ENCODE measurements around the gene FBXW7.

Gene FBXW7

DNA sequence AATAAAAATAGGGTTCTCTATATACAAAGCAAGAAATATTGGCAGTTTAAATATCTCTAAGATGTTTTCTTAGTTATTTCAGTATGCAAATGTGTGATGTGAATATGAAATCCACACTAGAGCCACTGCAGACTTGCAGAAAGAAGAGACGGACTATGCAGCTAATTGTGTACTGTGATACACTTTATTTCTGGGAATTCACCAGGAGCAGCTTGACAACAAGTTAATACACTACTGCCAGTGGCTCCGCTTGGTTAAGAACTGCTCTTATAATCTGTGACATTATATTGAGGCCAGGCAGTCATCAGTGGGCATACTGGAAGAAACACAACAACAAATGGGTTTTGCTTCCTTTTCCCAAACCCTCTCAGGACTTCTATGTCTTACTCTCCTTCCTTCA, 172.0 kb downstream of the FBXW7 start:
- DNase-seq, result no peak

DNA sequence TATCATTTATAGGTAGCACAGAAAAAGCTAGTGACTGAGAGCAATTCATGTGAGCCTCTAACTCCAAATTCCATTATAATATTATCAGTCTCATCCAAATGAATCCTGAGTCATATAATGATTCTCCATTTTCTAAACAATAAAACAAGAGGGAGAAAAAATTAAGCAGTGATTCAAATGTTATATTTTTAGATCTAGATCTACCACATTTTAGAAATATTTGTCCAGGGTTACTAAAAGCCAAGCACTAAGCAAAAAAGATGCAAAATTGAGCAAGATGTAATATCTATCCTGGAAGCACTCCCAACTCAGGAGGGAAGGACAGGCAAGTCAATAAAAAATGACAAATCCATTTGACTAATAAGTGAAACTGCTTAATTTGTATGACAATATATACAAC, 172.8 kb downstream of the FBXW7 start:
- DNase-seq, result no peak

DNA sequence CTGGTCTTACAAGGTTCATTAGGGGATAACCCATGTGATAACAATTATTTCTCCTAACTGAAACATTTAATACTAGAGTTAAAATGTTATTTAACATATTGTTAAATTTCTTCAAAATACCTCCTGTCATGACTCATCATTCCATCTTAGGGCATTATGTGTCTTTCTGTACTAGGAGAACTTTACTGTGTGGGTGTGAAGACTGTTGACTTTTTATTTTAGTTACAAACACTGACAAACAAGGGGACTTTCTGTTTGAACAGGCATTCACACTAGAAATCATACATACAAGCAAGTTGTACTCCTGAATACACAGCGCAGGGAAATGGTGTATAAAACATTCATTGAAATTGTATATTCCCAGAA, 175.9 kb downstream of the FBXW7 start:
- no peak for DNase-seq

DNA sequence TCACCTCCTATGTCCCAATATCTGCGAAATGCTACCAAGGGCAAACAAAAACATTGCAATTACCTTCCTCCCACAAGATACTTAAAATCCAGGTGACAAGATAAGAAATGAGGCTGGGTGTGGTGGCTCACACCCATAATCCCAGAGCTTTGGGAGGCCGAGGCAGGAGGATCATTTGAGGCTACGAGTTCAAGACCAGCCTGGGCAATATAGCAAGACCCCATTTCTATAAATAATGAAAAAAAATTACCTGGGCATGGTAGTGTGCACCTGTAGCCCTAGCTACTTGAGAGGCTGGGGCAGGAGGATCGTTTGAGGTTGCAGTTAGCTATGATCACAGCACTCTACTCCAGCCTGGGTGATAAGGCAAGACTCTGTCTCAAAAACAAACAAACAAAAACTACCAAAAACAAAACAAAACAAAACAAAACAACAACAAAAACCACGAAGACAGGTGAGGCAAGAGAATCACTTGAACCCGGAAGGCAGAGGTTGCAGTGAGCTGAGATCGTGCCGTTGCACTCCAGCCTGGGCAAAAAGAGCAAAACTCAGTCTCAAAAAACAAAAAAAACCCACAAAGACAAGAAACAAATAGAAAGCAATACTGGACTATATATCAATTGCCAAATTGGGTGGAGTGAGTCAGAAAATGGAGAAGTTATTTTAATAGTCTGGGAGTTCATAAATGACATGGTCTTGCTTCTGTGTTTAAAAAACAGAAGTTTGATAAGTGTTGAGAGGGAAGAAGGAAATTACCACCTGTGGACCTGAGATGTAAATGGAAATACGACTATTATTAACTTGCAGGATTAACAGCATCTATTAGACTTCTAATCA, 176.5 kb downstream of the FBXW7 start:
- DNase-seq, result no peak

DNA sequence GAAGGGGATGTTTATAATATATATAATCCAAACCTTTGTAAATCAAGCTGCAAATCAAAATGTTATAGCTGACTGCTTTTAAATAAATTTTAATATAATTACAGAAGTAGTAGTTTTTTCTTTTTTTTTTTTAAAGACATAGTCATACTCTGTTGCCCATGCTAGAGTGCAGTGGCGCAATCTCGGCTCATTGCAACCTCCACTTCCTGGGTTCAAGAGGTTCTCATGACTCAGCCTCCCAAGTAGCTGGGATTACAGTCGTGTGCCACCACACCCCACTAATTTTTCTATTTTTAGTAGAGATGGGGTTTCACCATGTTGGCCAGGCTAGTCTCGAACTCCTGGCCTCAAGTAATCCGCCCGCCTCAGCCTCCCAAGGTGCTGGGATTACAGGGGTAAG, 178.7 kb downstream of the FBXW7 start:
- DNase-seq, result no peak

DNA sequence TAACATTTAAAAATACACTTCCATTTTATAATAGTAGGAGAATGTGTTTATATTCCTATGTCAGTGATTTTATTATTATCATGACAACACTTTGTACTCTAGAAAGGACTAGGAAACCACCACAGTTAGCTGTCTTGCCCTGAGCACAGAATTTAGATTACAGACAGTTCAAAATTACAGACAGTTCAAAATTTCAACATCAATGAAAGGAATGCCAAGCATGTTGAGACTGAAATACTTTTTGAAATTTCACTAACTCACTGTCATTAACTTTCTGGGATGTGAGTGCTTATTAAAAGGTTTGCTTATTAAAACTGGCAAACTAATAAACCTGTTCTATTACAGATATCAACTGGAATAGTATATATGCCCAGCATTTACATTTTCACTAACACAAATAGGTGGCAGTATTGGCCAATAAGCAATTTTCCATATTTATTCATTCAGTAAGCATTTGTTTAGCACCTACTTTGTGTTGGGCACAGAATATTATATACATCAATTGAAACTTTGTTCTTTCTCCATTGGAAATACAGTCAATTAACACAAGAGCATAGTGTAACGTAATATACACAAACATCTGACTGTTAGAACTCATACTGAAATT, 179.4 kb downstream of the FBXW7 start:
- DNase-seq, result no peak

DNA sequence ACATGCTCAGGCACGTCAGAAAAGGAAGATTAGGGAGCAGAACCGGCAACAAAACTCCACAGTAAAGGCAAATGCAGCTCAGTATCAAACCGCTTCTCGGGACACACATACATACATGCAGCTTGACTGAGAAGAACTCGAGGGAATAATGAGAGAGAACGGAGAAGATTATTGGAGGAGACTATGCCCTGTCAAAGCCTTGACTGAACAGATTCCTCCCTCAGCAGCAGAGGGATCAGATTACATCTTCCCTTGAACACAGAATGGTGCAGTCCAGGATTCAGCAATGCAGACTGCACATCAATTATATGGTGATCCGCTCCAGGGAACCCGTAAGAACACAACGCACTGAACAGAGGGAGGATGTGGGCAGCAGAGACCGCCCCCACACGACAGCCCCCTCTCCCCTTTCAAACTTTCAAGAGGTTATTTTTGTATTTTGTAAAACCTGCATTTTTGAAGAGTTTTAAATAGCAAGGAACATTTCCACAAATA, 183.2 kb downstream of the FBXW7 start:
- DNase-seq, result peak; percentile 87

DNA sequence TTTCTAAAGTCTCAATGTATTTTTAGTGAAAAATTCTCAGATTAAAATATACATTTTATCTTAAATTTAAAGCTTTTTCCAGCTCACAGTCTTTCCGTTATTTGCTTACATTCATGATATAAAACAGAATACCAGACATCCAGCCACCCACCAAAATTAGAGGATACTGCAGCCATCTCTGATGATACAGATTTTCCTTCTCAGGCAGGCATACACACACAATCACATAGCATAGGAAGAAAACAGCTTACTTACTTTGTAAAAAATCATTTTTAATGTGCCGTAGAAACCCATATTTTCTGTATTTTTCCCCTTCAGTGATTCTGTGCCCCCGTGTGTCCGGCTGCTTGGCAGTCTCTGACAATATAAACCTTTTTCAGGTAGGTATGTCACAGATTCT, 183.7 kb downstream of the FBXW7 start:
- no peak for DNase-seq

DNA sequence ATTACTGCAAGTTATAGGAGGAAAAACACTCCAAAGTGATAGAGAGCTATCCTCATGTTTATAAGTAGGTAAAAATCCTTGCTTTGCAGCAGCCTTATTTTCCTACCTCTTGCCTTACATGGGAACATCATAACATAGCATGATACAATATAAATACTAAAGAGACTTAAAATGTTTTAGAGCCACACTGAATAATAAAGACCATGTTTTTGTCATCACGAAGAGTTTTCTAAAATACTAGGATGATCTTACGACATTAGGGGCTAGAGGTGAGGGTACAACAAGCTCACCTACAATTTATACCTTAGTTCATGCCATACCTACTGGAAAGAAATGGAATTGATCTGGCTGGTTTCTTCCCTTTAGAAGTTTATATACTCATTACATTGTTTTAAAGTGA, 184.8 kb downstream of the FBXW7 start:
- no peak for DNase-seq

DNA sequence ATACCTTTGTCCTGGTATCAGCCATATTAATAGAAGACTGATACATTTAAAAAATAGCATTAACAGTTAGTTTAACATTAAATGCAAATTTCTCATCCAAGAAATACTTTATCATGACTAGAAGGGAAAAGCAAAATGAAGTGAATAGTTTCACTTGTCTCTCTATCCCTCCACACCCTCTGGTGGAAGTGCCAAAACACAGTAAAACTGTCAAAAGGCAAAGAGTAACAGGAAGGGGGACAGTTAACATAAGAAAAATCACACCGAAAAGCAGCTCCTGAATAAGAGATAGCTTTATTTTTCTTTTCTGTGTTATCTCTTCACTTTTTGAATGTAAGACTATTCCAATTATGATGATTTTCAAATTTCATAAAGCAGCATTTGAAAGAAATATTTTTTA, 187.2 kb downstream of the FBXW7 start:
- no peak for DNase-seq

DNA sequence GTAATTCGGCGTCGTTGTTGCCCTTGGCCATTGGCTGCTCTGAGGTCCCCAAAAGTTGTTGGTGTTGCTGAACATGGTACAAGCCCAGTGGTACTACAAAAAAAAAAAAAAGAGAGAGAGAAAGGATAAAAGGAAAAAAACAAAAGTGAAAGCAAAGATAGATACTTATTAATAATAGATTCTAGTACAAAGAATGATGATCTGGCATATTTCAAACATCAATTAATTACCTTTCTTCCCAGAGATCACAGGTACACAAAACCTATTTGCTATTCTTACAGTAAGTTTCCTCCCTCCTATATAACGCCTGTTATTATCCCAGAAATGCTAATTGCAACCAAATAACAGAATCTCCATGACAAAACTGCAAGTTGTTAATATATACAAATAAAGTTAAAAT, 188.9 kb downstream of the FBXW7 start:
- DNase-seq, result no peak

DNA sequence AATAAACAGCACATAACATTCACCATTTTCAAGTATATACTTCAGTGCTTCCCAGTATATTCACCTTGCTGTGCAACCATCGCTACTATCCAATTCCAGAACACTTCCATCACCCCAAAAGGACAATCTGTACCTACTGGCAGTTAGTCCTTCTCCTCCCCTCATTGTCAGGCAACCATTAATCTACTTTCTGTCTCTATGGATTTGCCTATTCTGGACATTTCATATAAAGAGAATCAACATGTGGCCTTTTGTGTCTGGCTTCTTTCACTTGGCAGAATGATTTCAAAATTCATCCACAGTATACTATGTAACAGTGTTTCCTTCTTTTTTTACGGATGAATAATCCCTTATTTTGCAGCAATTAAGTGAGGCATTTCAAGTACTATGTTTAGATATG, 189.4 kb downstream of the FBXW7 start:
- no peak for DNase-seq

DNA sequence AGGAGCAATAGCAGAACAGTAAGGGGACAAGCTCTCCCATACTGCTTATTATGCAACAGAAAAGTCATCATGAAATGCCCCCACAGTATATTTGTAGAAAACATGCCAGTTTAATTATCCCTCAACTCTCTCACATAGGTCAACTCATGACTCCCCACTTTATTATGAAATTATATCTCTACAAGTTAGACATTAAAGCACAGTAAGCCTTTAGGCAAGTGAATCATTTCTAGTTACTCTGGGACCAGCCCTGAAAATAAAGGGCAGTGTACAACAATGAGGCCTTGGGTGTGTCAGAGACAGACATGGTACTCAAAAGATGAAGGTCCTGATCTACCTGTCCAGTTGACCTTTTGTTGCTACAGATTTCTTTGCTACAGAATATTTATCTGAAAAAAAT, 191.9 kb downstream of the FBXW7 start:
- no peak for DNase-seq

DNA sequence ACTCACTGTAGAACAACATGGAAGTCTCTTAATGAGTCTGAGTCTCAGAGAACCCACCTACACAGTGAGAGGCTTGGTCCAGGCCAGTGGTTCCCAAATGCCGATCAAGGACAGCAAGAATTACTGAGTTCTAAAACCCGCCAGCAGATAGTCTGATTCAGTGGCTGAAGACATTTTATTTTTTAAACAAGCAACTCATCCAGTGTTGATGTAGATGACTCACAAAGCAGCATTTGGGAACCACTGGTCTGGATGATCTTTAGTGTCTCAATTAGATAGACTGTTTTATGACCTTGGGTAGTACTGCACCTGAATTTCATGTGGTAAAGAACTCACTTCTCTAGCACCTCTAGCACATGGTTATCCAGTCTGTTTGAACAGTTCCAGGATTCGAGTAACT, 193.6 kb downstream of the FBXW7 start:
- no peak for DNase-seq

DNA sequence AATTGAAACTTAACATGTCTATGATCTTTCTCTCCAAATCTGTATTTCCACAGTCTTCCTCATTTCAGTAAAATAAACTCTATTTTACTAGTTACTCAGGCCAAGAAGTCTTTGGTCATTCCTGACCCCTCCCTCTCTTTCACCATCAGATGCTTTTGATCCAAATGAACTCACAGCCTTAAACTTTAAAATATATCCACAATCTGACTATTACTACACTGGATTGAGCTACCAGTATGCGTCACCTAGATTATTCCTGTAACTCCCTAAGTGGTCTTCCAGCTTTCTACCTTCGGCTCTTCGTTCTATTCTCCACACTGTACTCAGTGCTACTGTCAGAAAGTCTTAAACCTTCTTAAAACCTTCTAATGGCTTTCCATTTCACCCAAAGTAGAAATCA, 195.1 kb downstream of the FBXW7 start:
- DNase-seq, result no peak

DNA sequence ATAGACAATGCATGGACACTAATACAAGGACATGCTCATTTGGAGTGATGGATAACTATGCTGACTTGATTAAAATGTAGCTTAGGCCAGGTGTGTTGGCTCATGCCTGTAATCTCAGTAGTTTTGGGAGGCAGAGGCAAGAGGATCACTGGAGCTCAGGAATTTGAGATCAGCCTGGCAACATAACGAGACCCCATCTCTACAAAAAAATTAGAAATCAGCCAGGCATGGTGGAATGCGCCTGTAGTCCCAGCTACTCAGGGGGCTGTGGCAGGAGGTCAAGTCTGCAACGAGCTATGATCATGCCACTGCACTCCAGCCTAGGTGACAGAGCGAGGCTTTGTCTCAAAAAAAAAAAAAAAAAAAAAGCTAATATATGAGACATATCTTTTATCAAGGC, 196.3 kb downstream of the FBXW7 start:
- DNase-seq, result no peak

DNA sequence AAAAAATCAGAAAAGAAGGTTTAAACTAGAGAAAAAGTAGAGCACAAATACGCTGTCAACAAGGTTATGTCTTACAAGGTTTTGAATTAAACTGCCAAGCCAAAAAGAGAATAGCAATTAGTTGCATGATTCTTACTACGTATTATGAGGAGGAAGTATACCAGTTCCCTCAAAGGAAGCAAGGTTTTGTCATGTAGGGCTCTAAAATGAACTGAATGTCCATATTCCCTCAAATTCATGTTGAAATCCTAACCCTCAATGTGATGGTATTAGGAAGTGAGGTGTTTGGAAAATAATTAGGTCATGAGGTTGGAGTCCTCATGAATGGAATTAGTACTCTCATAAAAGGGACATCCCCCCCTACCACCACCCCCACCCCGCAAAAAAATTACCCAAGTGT, 201.0 kb downstream of the FBXW7 start:
- DNase-seq, result no peak

DNA sequence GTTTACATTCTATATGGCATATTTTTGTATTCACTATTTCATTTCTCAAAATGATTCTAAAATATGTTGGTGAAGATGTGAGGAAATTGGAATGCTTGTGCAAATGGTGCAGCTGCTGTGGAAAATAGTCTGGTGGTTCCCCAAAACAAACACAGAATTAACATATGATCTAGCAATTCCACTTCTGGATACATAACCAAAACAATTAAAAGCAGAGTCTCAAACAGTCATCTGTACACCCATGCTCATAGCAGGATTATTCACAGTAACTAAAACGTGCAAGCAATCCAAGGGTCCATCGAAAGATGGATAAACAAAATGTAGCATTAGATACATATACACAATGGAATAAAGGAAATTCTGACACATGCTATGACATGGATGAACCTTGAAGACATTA, 204.8 kb downstream of the FBXW7 start:
- DNase-seq, result no peak

DNA sequence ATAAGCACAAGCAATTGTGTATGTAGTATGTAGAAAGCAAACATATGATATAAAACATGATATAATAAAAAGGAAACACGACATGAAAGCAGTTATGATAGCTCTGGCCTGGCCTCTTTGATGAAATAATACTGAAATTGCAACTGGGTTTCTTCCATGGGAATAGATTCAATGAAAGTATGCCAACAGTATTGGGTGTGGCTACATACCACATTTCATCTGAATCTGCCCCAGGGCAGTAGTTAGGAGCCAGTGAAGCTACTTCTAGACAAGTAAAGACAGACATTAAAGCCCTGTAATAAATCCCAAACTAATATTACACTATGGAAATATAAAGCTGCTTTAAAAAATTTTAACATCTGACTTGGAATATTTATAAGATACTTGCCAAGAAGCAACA, 207.3 kb downstream of the FBXW7 start:
- DNase-seq, result no peak

DNA sequence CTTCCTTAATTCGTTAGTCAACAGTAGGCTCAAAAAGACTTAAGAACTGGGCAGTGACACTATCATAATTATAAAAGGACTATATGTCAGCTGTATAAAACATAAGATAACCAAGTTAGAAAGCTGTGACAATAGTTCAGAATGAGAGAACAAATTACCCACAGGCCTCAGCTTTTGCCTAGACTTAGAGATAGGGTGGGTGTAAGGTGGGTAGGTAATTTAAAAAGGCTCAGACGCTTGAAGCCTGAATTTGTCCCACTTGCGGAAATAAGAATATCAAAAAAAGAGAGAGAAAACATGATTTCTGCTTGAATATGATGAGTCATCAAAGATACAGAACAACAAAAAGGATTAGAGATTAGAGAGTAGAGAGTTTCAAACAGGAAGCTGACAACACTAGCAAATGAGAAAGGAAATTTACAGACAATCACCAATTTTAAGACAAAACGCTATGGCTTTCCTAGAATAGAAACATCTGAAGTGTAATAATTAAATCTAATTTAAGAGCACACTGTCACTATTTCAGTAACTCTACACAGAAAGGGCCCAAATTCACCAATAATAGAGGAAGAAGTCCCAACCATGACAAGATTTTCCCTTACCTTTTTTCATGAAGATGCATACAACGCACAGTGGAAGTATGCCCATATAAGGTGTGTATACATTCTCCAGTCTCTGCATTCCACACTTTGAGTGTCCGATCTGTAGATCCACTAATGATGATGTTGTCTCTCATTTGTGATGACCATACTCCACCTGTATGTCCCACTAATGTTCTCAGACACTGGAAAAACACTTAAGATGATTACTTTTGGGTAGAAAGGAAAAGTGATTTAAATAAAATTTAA, 208.1 kb downstream of the FBXW7 start:
- no peak for DNase-seq

DNA sequence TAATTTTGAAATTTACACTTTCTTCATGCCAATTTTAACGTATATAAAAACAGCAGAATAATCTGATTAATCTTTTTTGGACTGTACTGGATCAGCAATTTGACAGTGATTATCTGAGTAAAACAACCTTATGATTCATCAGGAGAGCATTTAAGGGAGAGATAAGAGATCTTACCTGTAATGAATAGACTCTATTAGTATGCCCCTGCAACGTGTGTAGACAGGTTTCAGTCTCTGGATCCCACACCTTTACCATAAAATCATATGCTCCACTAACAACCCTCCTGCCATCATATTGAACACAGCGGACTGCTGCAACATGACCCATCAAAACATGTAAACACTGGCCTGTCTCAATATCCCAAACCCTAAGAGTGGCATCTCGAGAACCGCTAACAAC, 210.1 kb downstream of the FBXW7 start:
- peak; percentile 15 for DNase-seq

DNA sequence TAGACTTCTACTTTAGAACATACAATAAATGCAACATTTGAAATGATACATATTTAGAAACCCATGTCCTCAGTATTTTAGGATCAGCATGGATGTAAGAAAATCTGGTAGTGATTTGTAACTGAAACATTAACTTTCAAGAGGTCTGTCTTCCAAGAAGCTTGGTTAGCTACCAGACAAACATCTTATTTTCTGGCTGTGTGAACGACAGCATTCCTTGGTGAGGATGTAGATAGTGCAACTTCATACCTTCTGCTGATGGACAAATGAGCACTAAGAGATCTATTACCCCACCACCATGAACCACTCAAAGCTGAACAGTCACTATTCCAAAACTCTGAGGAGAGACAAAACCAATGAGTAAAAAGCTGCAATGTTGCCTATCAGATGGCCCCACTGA, 212.7 kb downstream of the FBXW7 start:
- no peak for DNase-seq

DNA sequence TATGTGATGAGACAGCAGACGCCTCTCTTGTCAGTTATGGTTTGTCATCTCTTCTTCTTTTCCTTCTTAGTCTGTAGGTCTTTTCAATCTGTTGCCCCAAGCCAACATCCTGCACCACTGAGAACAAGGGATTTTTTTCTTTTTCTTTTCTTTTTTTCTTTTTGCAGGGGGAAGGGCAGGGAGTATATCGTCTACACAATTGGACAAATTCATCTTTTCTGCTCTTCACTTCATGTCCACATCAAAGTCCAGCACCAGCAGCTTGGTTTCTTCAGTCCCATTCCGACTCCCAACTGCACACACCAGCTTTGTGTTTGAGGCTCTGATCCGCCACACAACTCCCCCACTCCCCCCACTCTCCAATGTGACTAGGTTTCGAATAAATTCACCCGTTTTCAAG, 213.2 kb downstream of the FBXW7 start:
- no peak for DNase-seq

DNA sequence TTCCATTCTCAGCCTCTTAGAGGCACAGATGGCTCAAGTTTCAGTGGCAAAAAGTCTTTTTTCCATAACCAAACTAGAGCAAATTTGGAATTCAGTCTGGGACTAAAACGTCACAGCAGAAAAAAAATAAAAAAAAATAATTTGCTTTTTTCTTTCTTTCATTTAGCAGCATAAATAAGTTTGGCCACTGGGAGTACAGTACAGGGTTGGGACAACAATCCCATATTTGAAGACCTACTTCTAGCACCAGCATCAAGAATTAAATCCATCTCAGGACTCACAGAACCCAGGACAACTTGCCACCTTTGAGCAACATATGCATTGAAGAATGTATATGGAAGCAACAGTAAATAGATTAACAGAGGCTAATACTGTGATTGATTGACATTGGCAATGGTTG, 214.0 kb downstream of the FBXW7 start:
- no peak for DNase-seq
